Adrenal gland (tissue), 12 donors: ENCODE measurements around the gene SLC35A5. TPM values are rescaled to one million over a fixed set of nuclear protein-coding genes. Genes with fewer than 3 reads are reported as not detected.

Source experiments
- DNase-seq, 7 donors: peaks; one replicate each; pipeline ENCODE4 v3.0.0-alpha.2; 2019 to 2020
- H3K27ac ChIP-seq, 5 donors: fragments of 200-600 bp; sonication (generic) in 4 of 5; 1 replicate in 3 of 5; 2 replicates in 2 of 5; pipeline versions ENCODE4 v1.5.1 to v1.8.0; 2016 to 2020; ENCODE audit warnings: mild to moderate bottlenecking in 1 of 5
- H3K27me3 ChIP-seq: fragments of 200-600 bp; 2 replicates; pipeline ENCODE4 v1.8.0; 2021
- H3K36me3 ChIP-seq, 2 donors: fragments of 200-600 bp; replicated peaks in 1 of 2; 1 replicate in 1 of 2; 2 replicates in 1 of 2; pipeline versions ENCODE4 v1.5.1 to v1.8.0; 2018 to 2022
- H3K4me1 ChIP-seq, 2 donors: fragments of 200-600 bp; replicated peaks in 1 of 2; 1 replicate in 1 of 2; 2 replicates in 1 of 2; pipeline versions ENCODE4 v1.5.1 to v1.8.0; 2018 to 2021
- H3K4me3 ChIP-seq, 4 donors: fragments of 200-600 bp; sonication (generic) in 3 of 4; one replicate each; pipeline ENCODE4 v1.5.1; 2016 to 2018
- H3K9me3 ChIP-seq, 3 donors: fragments of 200-600 bp; sonication (generic) in 1 of 3; replicated peaks in 1 of 3; 1 replicate in 2 of 3; 2 replicates in 1 of 3; pipeline versions ENCODE4 v1.5.1 to v1.8.0; 2016 to 2021
- CTCF ChIP-seq, 6 experiments: fragments of 450-650 bp in 4 of 6; fragments of 200-600 bp in 2 of 6; sonication (generic) in 1 of 6; IDR thresholded peaks; 1 replicate in 5 of 6; 2 replicates in 1 of 6; pipeline versions ENCODE4 v1.5.1 to v1.8.0; 2016 to 2021; ENCODE audit warnings: antibody characterized with exemption in 6 of 6, mild to moderate bottlenecking in 2 of 6, moderate library complexity in 1 of 6
- POLR2A ChIP-seq, 2 donors: fragments of 450-650 bp; IDR thresholded peaks; one replicate each; pipeline ENCODE4 v1.6.1; 2017; ENCODE audit warnings: antibody characterized with exemption in 2 of 2, mild to moderate bottlenecking in 2 of 2, moderate library complexity in 1 of 2
- WGBS, 4 donors: extraction: QIAGEN DNeasy Blood & Tissue Kit in 2 of 4; methylation state at CpG; one replicate each; pipeline versions ENCODE4 v1.1.5 to v1.1.7; 2013 to 2017; 5-methylcytosine and 5-hydroxymethylcytosine counted together
- intact Hi-C, 2 donors: fragments of 100-400 bp; cut with DNase I; formaldehyde crosslinking; loops; one replicate each; pipeline versions ENCODE4 v1.14.1 to v1.15.0; 2022 to 2023
- polyA plus RNA-seq, 3 donors: library from polyadenylated mRNA; stranded (reverse); fragments of 200-250 nt in 2 of 3; fragments of 350-450 nt in 1 of 3; fragmentation: Illumina TruSeq in 1 of 3; extraction: RNeasy Lipid Tissue Mini Kit (QIAGEN cat#74804) in 1 of 3; gene quantifications; one replicate each; pipeline ENCODE4 v1.2.3, GENCODE V29; 2013 to 2014
- total RNA-seq, 9 donors: library from RNA; depleted of rRNA in 4 of 9; stranded (reverse); fragments of >200 nt in 4 of 9; fragments of 120-200 nt in 1 of 9; fragmentation: NEBNext Ultra II Directional in 1 of 9; extraction: Animal tissue kit (Norgen Biotek cat#: 25700) in 1 of 9; gene quantifications; one replicate each; pipeline versions ENCODE4 v1.1.0 to v1.2.4, GENCODE V29; 2013 to 2023
- donor health status: healthy with polysubstance abuse.
- donor health status: Bipolar disorder and iron deficiency.
- donor health status: DM: yes; HTN: yes; CAD: no.
- donor health status: DM: no; HTN: no; CAD: no.
- donor health status: DM: no; HTN: no; CAD: no.
- donor health status: DM: yes; HTN: yes; CAD: no.

SLC35A5 gene
- total and polyA plus RNA-seq, 12 donors, result 6.1 to 51.6 (median 39.6) TPM

- Histone ChIP-seq H3K36me3 (peaks cover 0 to 5% of the 10 kb centered on the region in 2 donors), H3K9me3 (no peaks in the 10 kb centered on the region), H3K4me1 (no peaks in the 10 kb centered on the region), H3K27ac (no peak overlapping the region), H3K4me3 (no peak overlapping the region), H3K27me3 (no peaks in the 10 kb centered on the region)
- intact Hi-C loops, result no loop called here
- DNase-seq, result no peak
- TF ChIP-seq POLR2A (IDR thresholded peaks at IDR 0.05) (no peak), CTCF (IDR thresholded peaks at IDR 0.05) (no peak)
- 92 to 98% (median 97%) methylated on average over 2 of the region's 2 CpGs for WGBS, 4 donors
Measured at GRCh38 chr3:112597945-112598344, 36.1 kb downstream of the SLC35A5 start.

GRCh38 chr3:112598731-112599130 lies 36.9 kb downstream of the SLC35A5 start:
- H3K27ac ChIP-seq, result no peak overlapping the region
- intact Hi-C loops, result no loop called here
- H3K36me3 ChIP-seq, result peaks cover 0 to 5% of the 10 kb centered on the region in 2 donors
- no peaks in the 10 kb centered on the region for H3K4me1 ChIP-seq
- no peaks in the 10 kb centered on the region for H3K9me3 ChIP-seq
- TF ChIP-seq POLR2A (IDR thresholded peaks at IDR 0.05) (no peak), CTCF (IDR thresholded peaks at IDR 0.05) (no peak)
- H3K27me3 ChIP-seq, result no peaks in the 10 kb centered on the region
- H3K4me3 ChIP-seq, result no peak overlapping the region
- no peak for DNase-seq

- TF ChIP-seq POLR2A (IDR thresholded peaks at IDR 0.05) (no peak), CTCF (IDR thresholded peaks at IDR 0.05) (no peak)
- Histone ChIP-seq H3K9me3 (no peaks in the 10 kb centered on the region), H3K27me3 (no peaks in the 10 kb centered on the region), H3K4me1 (no peaks in the 10 kb centered on the region), H3K4me3 (no peak overlapping the region), H3K36me3 (no peaks in the 10 kb centered on the region), H3K27ac (no peak overlapping the region)
- intact Hi-C loops, result no loop called here
- no peak for DNase-seq
Measured at GRCh38 chr3:112602217-112602838, 40.5 kb downstream of the SLC35A5 start.

GRCh38 chr3:112604536-112604935 lies 42.7 kb downstream of the SLC35A5 start:
- Histone ChIP-seq H3K27ac (peak overlapping the region in 1 of 5 donors; percentile 1), H3K27me3 (no peaks in the 10 kb centered on the region), H3K4me1 (no peaks in the 10 kb centered on the region), H3K9me3 (peaks cover 0 to 3% (median 0%) of the 10 kb centered on the region in 3 donors), H3K4me3 (no peak overlapping the region), H3K36me3 (no peaks in the 10 kb centered on the region)
- TF ChIP-seq POLR2A (IDR thresholded peaks at IDR 0.05) (no peak), CTCF (IDR thresholded peaks at IDR 0.05) (no peak)
- intact Hi-C loops, result no loop called here
- peak in 2 of 7 donors; percentile 24 to 56 for DNase-seq
- WGBS, 4 donors, result 45 to 54% (median 47%) methylated on average over 4 of the region's 4 CpGs
